Measurements from ENCODE around the gene TEX11. TPM values are rescaled to one million over a fixed set of nuclear protein-coding genes. Genes with fewer than 3 reads are reported as not detected.
"Not testable (repeated sequence)": the region's sequence is repeated elsewhere in the genome, so short reads cannot be mapped to it uniquely, and the experiment has no call there.

TEX11 gene
- total and polyA plus RNA-seq, 10 of the 15 experiments (the other 5 are each of a cell fraction or from before 2014, with no cell fraction given) = not detected

DNA sequence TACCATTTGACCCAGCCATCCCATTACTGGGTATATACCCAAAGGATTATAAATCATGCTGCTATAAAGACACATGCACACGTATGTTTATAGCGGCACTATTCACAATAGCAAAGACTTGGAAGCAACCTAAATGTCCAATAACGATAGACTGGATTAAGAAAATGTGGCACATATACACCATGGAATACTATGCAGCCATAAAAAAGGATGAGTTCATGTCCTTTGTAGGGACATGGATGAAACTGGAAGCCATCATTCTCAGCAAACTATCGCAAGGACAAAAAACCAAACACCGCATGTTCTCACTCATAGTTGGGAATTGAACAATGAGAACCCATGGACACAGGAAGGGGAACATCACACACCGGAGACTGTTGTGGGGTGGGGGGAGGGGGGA is 64.4 kb downstream of the TEX11 start:
- H3K27me3 ChIP-seq (replicated peaks in 1 of 2; ENCODE audit: control insufficient read depth in 2 of 2, insufficient read depth in 2 of 2, low read length in 1 of 2); BruUV-seq (replicated peaks); H3K9me3 ChIP-seq (replicated peaks; ENCODE audit: control insufficient read depth, insufficient read depth, low read length); intact Hi-C loops (cut with micrococcal nuclease; ENCODE audit: unreplicated experiment); H3K4me3 ChIP-seq; H3K36me3 ChIP-seq (ENCODE audit: control insufficient read depth in 2 of 2, insufficient read depth in 2 of 2, low read length in 1 of 2); POLR2A ChIA-PET; CTCF ChIA-PET; RAD21 ChIA-PET (ENCODE audit: unreplicated experiment); H3K9ac ChIP-seq (ENCODE audit: control insufficient read depth, insufficient read depth, low read length); SMC1A ChIA-PET (ENCODE audit: uncharacterized antibody, unreplicated experiment); H3K79me2 ChIP-seq (ENCODE audit: control insufficient read depth, insufficient read depth, low read length); H3K4me1 ChIP-seq (ENCODE audit: control insufficient read depth, insufficient read depth, low read length); H2AFZ ChIP-seq (ENCODE audit: control insufficient read depth, low read depth, low read length); H3K27ac ChIP-seq (ENCODE audit: control insufficient read depth, insufficient read depth); ATAC-seq; in situ Hi-C loops (cut with MboI); FAIRE-seq; DNase-seq (ENCODE audit: low read depth, low spot score); H3K4me2 ChIP-seq (ENCODE audit: control insufficient read depth, insufficient read depth); H4K20me1 ChIP-seq (ENCODE audit: control insufficient read depth, insufficient read depth): not testable (repeated sequence)
- 78% methylated on average over 6 of the region's 6 CpGs for WGBS (ENCODE audit: insufficient coverage, insufficient replicate concordance, low lambda C conversion rate, missing lambda C conversion rate)

DNA sequence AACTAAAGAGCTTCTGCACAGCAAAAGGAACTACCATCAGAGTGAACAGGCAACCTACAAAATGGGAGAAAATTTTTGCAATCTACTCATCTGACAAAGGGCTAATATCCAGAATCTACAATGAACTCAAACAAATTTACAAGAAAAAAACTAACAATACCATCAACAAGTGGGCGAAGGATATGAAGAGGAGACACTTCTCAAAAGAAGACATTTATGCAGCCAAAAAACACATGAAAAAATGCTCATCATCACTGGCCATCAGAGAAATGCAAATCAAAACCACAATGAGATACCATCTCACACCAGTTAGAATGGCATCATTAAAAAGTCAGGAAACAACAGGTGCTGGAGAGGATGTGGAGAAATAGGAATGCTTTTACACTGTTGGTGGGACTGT is 64.9 kb downstream of the TEX11 start:
- SMC1A ChIA-PET (ENCODE audit: uncharacterized antibody, unreplicated experiment); CTCF ChIA-PET: not testable (repeated sequence)

DNA sequence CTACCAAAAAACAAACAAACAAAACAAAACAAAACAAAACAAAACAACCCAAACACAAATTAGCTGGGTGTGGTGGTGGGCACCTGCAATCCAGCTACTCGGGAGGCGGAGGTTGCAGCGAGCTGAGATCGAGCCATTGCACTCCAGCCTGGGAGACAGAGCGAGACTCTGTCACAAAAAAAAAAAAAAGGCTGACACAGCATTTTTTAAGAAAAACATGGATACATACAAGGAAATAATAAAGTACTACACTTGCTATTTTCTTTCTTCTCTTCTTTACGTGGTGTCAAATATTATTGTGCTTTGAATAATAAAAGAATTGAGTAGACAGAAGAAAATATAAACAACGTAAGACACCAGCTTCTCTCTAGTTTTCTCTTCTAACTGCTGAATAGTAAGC is 73.9 kb downstream of the TEX11 start:
- Histone ChIP-seq H3K79me2 (ENCODE audit: control insufficient read depth, insufficient read depth, low read length) (no peaks in the 10 kb centered on the region), H4K20me1 (ENCODE audit: control insufficient read depth, insufficient read depth) (no peaks in the 10 kb centered on the region), H3K4me2 (ENCODE audit: control insufficient read depth, insufficient read depth) (no peak overlapping the region), H3K27me3 (replicated peaks in 1 of 2; ENCODE audit: control insufficient read depth in 2 of 2, insufficient read depth in 2 of 2, low read length in 1 of 2) (no peaks in the 10 kb centered on the region), H3K4me3 (no peak overlapping the region), H3K9ac (ENCODE audit: control insufficient read depth, insufficient read depth, low read length) (no peak overlapping the region), H3K4me1 (ENCODE audit: control insufficient read depth, insufficient read depth, low read length) (no peaks in the 10 kb centered on the region), H3K9me3 (replicated peaks; ENCODE audit: control insufficient read depth, insufficient read depth, low read length) (no peaks in the 10 kb centered on the region; the same call in 2 of the 3 replicates), H2AFZ (ENCODE audit: control insufficient read depth, low read depth, low read length) (no peak overlapping the region), H3K27ac (ENCODE audit: control insufficient read depth, insufficient read depth) (no peak overlapping the region), H3K36me3 (ENCODE audit: control insufficient read depth in 2 of 2, insufficient read depth in 2 of 2, low read length in 1 of 2) (no peaks in the 10 kb centered on the region)
- POLR2A ChIA-PET = no interaction called here
- DNase-seq (ENCODE audit: low read depth, low spot score) (no peak), ATAC-seq (no peak), FAIRE-seq (no peak)
- in situ Hi-C loops (cut with MboI) = no loop called here
- WGBS (ENCODE audit: insufficient coverage, insufficient replicate concordance, low lambda C conversion rate, missing lambda C conversion rate) = 36% methylated on average over 7 of the region's 7 CpGs
- SMC1A ChIA-PET (ENCODE audit: uncharacterized antibody, unreplicated experiment) = interaction anchor here (0.6 kb wide), 1 partner anchor 649 kb away, joined by 3 read pairs; no protein-coding TSS in a partner anchor
- CTCF ChIA-PET = no interaction called here
- no TSS peak for BruUV-seq (replicated peaks)
- RAD21 ChIA-PET (ENCODE audit: unreplicated experiment) = no interaction called here
- intact Hi-C loops (cut with micrococcal nuclease; ENCODE audit: unreplicated experiment) = no loop called here
- TF ChIP-seq ZBED1 (IDR thresholded peaks at IDR 0.05; ENCODE audit: borderline replicate concordance) (no peak), SIX5 (IDR thresholded peaks at IDR 0.05; ENCODE audit: low read depth, low read length, severe bottlenecking) (no peak), ATF7 (IDR thresholded peaks at IDR 0.05; ENCODE audit: low read depth) (no peak)
- TF ChIP-seq, protein P1, sequence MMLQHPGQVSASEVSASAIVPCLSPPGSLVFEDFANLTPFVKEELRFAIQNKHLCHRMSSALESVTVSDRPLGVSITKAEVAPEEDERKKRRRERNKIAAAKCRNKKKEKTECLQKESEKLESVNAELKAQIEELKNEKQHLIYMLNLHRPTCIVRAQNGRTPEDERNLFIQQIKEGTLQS (IDR thresholded peaks at IDR 0.05; ENCODE audit: borderline replicate concordance, extremely low read depth, low read depth, low read length) = no peak

More for the DNA sequence above, 64.9 kb downstream of the TEX11 start:
- FAIRE-seq; DNase-seq (ENCODE audit: low read depth, low spot score); H3K27me3 ChIP-seq (replicated peaks in 1 of 2; ENCODE audit: control insufficient read depth in 2 of 2, insufficient read depth in 2 of 2, low read length in 1 of 2); H3K4me2 ChIP-seq (ENCODE audit: control insufficient read depth, insufficient read depth); H3K4me3 ChIP-seq; POLR2A ChIA-PET; RAD21 ChIA-PET (ENCODE audit: unreplicated experiment); in situ Hi-C loops (cut with MboI); H3K79me2 ChIP-seq (ENCODE audit: control insufficient read depth, insufficient read depth, low read length); H3K27ac ChIP-seq (ENCODE audit: control insufficient read depth, insufficient read depth); H3K4me1 ChIP-seq (ENCODE audit: control insufficient read depth, insufficient read depth, low read length); H3K9me3 ChIP-seq (replicated peaks; ENCODE audit: control insufficient read depth, insufficient read depth, low read length); H3K36me3 ChIP-seq (ENCODE audit: control insufficient read depth in 2 of 2, insufficient read depth in 2 of 2, low read length in 1 of 2); ATAC-seq; BruUV-seq (replicated peaks); H2AFZ ChIP-seq (ENCODE audit: control insufficient read depth, low read depth, low read length); H4K20me1 ChIP-seq (ENCODE audit: control insufficient read depth, insufficient read depth); H3K9ac ChIP-seq (ENCODE audit: control insufficient read depth, insufficient read depth, low read length); intact Hi-C loops (cut with micrococcal nuclease; ENCODE audit: unreplicated experiment): not testable (repeated sequence)
- WGBS (ENCODE audit: insufficient coverage, insufficient replicate concordance, low lambda C conversion rate, missing lambda C conversion rate) = 80% methylated on average over 1 of the region's 1 CpG

Data from GM12878 (cell line).